ENCODE data around the gene TPK1.
A peak's percentile ranks its signal among the peaks of the same experiment; 100 is the strongest.

TPK1 gene

GRCh38 chr7:144862612-144863319 is 26.9 kb upstream of the TPK1 start:
- FAIRE-seq = no peak
- no peak for DNase-seq (ENCODE audit: insufficient read length, low spot score)

GRCh38 chr7:144859739-144860138 is 23.9 kb upstream of the TPK1 start:
- no peak for TF ChIP-seq CTCF (IDR thresholded peaks at IDR 0.05; ENCODE audit: insufficient read depth, missing control alignments)
- FAIRE-seq = no peak
- DNase-seq (ENCODE audit: insufficient read length, low spot score) = no peak

More at GRCh38 chr7:144862612-144863319, 26.9 kb upstream of the TPK1 start:
- no peak for TF ChIP-seq CTCF (IDR thresholded peaks at IDR 0.05; ENCODE audit: insufficient read depth, missing control alignments)

GRCh38 chr7:144857463-144857862 is 21.6 kb upstream of the TPK1 start:
- TF ChIP-seq CTCF (IDR thresholded peaks at IDR 0.05; ENCODE audit: insufficient read depth, missing control alignments) = no peak
- no peak for FAIRE-seq
- DNase-seq (ENCODE audit: insufficient read length, low spot score) = no peak

GRCh38 chr7:144854839-144855424 is 19.1 kb upstream of the TPK1 start:
- peak; percentile 51 for FAIRE-seq
- TF ChIP-seq CTCF (IDR thresholded peaks at IDR 0.05; ENCODE audit: insufficient read depth, missing control alignments) = peak; percentile 79

GRCh38 chr7:144853542-144853941 is 17.7 kb upstream of the TPK1 start:
- FAIRE-seq (no peak), DNase-seq (ENCODE audit: insufficient read length, low spot score) (no peak)
- no peak for TF ChIP-seq CTCF (IDR thresholded peaks at IDR 0.05; ENCODE audit: insufficient read depth, missing control alignments)

More at GRCh38 chr7:144854839-144855424, 19.1 kb upstream of the TPK1 start:
- peak; percentile 19 for DNase-seq (ENCODE audit: insufficient read length, low spot score)

GRCh38 chr7:144848078-144848477 is 12.2 kb upstream of the TPK1 start:
- no peak for TF ChIP-seq CTCF (IDR thresholded peaks at IDR 0.05; ENCODE audit: insufficient read depth, missing control alignments)
- no peak for FAIRE-seq
- no peak for DNase-seq (ENCODE audit: insufficient read length, low spot score)

GRCh38 chr7:144842377-144842851 is 6.6 kb upstream of the TPK1 start:
- FAIRE-seq (no peak), DNase-seq (ENCODE audit: insufficient read length, low spot score) (no peak)
- no peak for TF ChIP-seq CTCF (IDR thresholded peaks at IDR 0.05; ENCODE audit: insufficient read depth, missing control alignments)

All from D721Med (cell line).